HG02981 (cell line): ENCODE results near the gene KCNH3.

Experiments used
- ATAC-seq: cut with Tn5 transposase; IDR thresholded peaks from one replicate; pipeline ENCODE4 v1.9.1; 2021; ENCODE audit warnings: mild to moderate bottlenecking, moderate library complexity; ENCODE audit not compliant: unreplicated experiment

KCNH3 gene

DNA sequence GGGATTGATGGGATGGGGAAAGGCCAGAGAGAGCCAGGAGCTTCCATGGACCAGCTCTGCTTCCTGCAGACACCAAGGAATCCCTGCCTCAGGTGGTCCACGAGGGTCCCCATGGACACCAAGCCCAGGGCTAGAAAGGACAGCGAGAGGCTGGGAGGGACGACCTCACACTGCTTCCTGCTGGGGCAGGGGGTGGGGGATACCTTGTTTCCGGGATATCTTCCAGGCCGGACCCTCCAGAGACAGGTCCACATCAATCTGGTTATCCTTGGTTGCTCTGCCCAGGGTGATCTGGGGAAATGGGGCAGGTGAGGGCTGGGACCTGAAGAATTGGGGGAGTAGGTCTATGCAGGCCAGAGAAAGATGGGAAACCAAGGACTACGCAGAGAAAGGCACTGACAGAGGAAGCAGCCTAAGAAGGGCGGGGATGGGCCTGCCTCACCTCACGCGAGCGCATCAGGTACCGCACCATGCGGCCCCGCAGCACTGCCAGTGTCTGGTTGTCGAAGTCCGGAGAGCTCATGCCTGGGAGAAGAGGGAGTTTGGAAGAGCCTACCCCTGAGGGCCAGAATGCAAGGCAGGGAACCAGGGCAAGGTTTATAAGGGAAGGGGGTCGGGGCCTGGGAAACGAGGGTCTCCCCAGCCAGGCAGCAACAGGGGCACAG is 20.3 kb downstream of the KCNH3 start:
- ATAC-seq = no peak

DNA sequence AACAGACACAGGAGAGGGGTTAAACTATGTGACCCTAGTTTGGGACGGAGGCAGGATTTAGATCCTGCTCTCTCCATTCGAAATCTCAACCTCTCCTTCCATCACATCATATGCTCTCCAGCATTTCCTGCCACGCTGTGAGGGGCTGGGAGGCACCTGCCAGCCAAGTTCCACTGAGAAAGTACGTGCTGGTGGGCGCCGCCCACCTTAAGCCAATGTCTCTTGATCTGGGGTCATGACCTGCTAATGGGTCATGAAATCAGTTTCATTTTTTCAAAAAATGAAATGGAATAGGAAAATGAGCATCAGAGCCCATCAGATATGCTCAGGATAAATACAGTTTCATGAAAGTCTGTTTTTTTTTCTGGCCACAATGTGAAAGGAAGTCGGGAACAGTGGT is 21.9 kb downstream of the KCNH3 start:
- no peak for ATAC-seq

GRCh38 chr12:49562233-49562632 is 23.4 kb downstream of the KCNH3 start:
- no peak for ATAC-seq

DNA sequence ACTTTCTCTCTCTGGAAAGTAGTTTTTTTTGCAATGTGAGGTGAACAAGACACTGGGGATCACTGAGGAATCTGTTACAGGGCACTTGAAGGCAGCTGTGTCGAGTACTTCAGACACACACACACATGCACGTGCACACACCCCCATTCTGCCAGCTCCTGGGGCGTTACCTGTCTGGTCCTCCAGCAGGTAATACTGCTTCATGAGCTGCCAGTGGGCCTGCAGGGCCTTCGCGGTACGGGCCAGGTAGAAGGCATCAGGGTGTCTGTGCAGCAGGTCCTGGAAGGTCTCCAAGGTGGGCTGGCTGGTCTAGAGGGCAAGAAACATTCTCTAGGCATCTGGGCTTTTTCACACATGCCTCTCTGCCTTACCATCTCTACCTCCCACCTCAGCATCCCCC is 24.0 kb downstream of the KCNH3 start:
- ATAC-seq = no peak

DNA sequence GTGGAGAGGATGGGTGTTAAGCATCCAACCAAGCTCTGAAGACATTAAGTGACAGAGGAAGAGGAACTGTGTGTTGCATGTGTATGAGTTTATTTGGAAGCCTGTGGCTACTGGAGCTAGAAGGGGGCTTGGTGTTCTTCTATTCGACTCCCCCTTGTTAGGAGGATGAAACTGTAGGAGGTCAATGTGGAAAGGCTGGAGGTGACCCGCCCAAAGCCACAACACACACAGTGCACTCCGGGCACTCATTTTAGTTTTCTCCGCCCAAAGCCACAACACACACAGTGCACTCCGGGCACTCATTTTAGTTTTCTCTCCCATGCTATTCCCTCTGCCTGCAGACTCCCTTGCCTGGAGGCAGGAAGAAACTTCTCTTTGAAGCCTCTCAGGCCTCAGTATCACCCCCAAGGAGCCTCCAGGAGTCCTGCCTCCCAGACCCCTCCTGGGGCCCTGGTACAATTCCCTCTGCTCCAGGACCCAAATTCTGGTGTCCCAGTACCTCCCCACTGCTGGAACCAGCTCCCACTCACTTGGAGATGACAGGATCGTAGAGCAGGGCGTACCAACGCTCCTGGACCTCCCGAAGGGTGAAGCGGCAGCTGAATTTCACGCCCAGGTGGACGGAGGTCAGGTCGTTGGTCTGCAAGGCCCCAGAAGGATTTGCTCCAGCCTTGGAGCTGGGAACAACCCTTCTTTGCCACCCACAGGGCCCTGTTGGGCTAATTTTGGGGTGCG is 25.3 kb downstream of the KCNH3 start:
- ATAC-seq = no peak

DNA sequence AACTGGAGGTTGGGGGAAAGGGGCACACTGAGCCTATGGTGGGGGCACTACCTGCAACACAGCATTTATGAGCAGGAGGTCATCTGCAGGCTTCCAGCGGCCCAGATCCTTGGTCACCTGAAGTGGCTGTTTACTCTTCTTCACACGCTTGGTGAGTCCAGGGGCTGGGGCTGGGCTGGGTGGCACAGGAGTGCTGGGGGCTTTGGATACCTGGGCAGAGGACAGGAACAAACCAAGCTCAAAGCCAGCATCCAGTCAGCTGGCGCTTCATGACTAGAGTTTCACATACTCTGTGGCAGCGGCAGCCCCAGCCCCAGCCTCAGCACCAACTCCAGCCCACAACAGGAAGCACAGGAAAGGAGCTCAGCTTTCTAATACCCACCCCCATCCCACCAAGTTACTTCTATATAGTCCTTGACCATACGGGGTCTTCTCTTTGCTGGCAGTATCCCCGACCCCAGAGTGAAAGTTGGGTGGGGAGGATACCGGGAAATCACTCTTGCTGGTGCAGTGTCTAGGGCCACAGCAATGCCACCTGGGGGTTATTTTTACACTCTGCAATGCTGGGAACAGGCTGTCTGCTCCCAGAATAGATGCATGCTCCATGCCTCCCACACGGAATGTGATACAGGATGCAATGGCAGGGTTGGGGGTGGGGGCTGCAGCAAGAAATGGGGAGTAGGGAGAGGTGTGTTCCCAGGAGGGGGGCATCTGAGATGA is 26.0 kb downstream of the KCNH3 start:
- ATAC-seq = no peak

- no peak for ATAC-seq
Measured at GRCh38 chr12:49565406-49566265, 26.8 kb downstream of the KCNH3 start.

- no peak for ATAC-seq
Measured at GRCh38 chr12:49566361-49566760, 27.5 kb downstream of the KCNH3 start.

GRCh38 chr12:49567302-49567610 is 28.4 kb downstream of the KCNH3 start:
- ATAC-seq = peak; percentile 10

- ATAC-seq = peak; percentile 80
Measured at GRCh38 chr12:49567611-49568441, 29.0 kb downstream of the KCNH3 start, which contains the start of gene MCRS1. MCRS1 (minus strand) TSS chr12:49568142; CDS start chr12:49566731, 1,411 bp downstream.

- ATAC-seq = peak; percentile 19
Measured at GRCh38 chr12:49568442-49569162, 29.8 kb downstream of the KCNH3 start.

GRCh38 chr12:49577589-49578315 is 38.9 kb downstream of the KCNH3 start:
- ATAC-seq = no peak

DNA sequence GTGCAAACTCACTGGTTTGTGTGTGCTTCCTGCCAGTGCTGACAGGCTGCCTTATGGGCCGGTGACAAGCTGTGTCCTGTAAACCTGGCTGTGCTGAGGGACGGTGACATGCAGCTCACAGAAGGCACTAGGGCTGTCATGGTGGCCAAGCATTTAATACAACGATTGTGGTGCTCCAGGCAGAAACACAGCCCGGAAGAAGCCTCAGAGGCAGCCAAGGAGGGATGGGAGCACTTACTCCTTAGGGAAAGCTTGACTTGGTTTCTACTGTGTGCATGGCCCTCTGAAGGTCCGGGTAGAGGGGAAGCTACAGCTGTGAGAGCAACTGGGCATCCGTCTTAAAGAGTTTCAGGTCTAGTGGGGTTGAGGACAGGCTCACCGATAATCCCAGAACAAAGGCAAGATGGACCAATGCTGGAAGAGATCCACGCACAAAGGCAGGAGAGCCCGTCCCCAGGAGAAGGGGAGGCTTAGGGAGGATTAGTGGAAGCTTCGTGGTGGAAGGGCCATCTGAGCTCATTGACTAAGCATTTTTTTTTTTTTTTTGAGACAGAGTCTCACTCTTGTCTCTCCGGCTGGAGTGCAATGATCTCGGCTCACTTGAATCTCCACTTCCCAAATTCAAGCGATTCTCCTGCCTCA is 39.8 kb downstream of the KCNH3 start:
- no peak for ATAC-seq

- ATAC-seq = peak; percentile 67
Measured at GRCh38 chr12:49580572-49581535, 42.0 kb downstream of the KCNH3 start.

- no peak for ATAC-seq
Measured at GRCh38 chr12:49582201-49582600, 43.4 kb downstream of the KCNH3 start.

- no peak for ATAC-seq
Measured at GRCh38 chr12:49582850-49583249, 44.0 kb downstream of the KCNH3 start.

DNA sequence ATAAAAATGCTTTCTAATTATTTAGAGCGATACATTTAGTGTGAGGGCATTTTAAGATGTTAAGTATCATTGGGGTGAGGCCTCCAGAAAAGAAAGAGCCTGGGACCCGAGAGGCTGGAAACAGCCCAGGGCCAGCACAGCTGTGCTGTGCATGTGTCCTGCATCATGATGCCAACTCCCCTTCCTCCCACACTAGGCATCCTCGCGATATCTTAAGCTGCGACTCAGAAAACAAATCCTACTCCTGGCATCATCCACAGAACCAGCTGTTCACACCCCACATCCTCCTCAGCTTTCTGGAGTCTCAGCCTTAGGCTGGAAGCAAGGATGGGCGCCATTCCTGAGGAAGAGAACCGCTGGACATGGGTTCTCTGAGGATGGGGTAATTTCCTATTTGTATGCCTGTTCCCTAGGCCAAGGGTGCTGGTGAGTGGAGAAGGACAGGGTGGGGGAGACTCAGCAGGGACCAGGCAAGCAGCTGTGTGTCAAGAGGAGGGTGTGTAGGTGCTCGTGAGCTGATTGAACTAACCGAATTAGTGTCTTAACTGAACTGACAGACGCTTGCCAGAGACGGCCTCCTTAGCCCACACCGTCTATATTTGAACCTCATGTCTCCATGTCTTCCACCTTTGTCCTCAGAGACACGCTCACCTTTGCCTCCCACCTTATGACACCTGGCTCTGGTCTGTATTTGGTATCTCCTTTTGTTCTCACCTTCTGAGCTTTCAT is 44.7 kb downstream of the KCNH3 start:
- ATAC-seq = no peak
